ENCODE measurements around the gene MESP2.
A peak's percentile ranks its signal among the peaks of the same experiment; 100 is the strongest.

Gene MESP2

GRCh38 chr15:89749526-89749925 is 26.6 kb upstream of the MESP2 start:
- no peaks in the 10 kb centered on the region for H3K36me3 ChIP-seq (ENCODE audit: insufficient read depth, insufficient read length, low read length)
- H3K9me3 ChIP-seq (ENCODE audit: insufficient read depth, low read length) = no peaks in the 10 kb centered on the region
- no peak overlapping the region for H3K4me3 ChIP-seq (ENCODE audit: insufficient read length, low read depth)
- H3K9ac ChIP-seq (ENCODE audit: insufficient read length, low read depth) = peak overlapping the region; percentile 75
- H3K4me1 ChIP-seq (ENCODE audit: insufficient read depth, insufficient read length) = peaks cover 30% of the 10 kb centered on the region
- TF ChIP-seq ZNF274 (IDR thresholded peaks at IDR 0.05; ENCODE audit: low read depth, low read length) (no peak), SUZ12 (IDR thresholded peaks at IDR 0.05; ENCODE audit: extremely low read depth, insufficient read depth, insufficient read length) (no peak)
- no peak for DNase-seq (ENCODE audit: low read depth, low spot score)
- peaks cover 87% of the 10 kb centered on the region for H3K27me3 ChIP-seq (ENCODE audit: insufficient read depth, insufficient read length)

DNA sequence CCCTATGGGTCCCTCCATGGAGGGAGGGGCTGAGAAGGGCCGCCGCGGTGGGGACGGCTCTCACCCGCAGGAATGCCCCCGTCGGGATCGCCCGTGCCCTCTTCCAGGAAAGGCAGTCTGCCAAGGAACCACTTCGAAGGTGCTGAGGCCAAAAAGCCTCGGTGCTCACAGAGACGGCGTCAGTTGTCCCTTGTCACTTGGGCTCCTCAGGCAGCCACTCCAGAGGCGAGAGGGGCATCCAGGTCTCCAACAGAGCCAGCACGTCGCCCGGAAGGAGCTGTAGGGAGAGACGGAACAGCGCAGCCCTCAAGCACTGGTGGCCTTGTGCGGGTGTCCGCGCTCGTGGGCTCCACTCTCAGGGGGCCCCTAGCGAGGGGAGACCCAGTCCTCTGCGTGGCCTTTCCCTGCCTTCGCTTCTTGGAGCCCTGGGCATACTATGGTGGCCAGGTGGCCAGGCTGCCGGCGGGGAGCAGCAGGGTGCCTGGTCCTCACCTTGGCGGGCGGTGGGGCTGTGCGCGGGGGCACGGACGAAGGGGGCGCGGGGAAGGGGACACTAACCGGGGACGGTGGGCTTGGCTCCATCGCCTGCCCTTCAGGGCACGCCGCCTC is 26.1 kb upstream of the MESP2 start:
- TF ChIP-seq ZNF274 (IDR thresholded peaks at IDR 0.05; ENCODE audit: low read depth, low read length) (no peak), SUZ12 (IDR thresholded peaks at IDR 0.05; ENCODE audit: extremely low read depth, insufficient read depth, insufficient read length) (no peak), YY1 (IDR thresholded peaks at IDR 0.05; ENCODE audit: insufficient read depth, insufficient read length) (no peak)
- H3K4me1 ChIP-seq (ENCODE audit: insufficient read depth, insufficient read length) = peaks cover 30% of the 10 kb centered on the region
- peak overlapping the region; percentile 42 for H3K4me3 ChIP-seq (ENCODE audit: insufficient read length, low read depth)
- DNase-seq (ENCODE audit: low read depth, low spot score) = no peak
- H3K9ac ChIP-seq (ENCODE audit: insufficient read length, low read depth) = peak overlapping the region; percentile 75
- no peaks in the 10 kb centered on the region for H3K36me3 ChIP-seq (ENCODE audit: insufficient read depth, insufficient read length, low read length)
- peaks cover 81% of the 10 kb centered on the region for H3K27me3 ChIP-seq (ENCODE audit: insufficient read depth, insufficient read length)
- no peaks in the 10 kb centered on the region for H3K9me3 ChIP-seq (ENCODE audit: insufficient read depth, low read length)

DNA sequence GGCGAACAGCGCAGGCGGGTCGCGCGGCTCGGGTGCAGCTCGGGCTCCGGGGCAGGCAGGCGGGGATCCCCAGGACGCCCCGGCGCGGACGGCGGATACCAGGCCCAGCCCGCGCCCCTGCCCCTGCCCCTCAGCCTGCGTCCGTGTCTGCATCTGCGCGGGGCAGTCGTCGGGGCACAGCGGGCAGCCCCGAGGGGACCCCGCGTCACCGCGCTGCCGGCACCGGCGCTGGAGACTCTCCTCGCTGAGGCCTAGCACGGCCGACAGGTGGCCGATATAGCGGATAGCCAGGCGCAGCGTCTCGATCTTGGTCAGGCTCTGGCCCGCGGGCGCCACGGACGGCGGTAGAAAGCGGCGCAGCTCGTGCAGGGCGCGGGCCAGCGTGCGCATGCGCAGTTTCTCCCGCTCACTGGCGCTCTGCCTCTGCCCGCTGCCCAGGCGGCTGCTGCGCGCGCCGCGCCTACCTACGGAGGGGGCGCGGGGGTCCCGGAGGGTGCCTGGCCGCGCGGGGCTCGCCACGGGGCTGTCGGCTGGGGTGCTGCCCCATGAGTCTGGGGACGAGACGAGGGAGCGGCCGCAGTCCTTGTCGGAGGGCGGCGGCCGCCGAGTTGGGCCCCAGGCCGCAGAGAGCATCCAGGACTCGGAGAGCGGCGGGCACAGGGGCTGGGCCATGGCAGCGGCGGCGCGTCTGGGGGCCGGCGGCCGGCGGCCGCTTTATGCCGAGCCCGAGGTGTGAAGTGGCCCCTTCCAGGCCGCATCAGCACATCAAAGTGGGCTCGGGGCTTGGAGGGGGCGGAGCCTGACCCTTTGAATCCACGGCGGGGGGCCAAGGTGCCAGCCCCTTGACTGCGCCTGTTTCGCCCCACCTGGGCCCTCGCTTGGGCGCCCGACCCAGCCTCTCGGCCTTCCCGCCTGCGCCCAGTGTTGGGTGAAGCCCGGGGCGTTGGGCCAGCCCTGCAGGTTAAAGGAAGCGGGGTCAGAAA is 25.3 kb upstream of the MESP2 start, which contains the start of gene MESP1:
Gene MESP1 (minus strand): TSS at position 690 of the 983 bp plus-strand sequence. CDS start 18 bp downstream, at position 672.
- Histone ChIP-seq H3K9ac (ENCODE audit: insufficient read length, low read depth) (peak within 1 kb of the TSS; percentile 75), H3K9me3 (ENCODE audit: insufficient read depth, low read length) (no peaks in the 10 kb centered on the region), H3K4me1 (ENCODE audit: insufficient read depth, insufficient read length) (peaks cover 30% of the 10 kb centered on the region), H3K27me3 (ENCODE audit: insufficient read depth, insufficient read length) (peaks cover 73% of the 10 kb centered on the region), H3K4me3 (ENCODE audit: insufficient read length, low read depth) (peak within 1 kb of the TSS; percentile 42), H3K36me3 (ENCODE audit: insufficient read depth, insufficient read length, low read length) (no peaks in the 10 kb centered on the region)
- DNase-seq (ENCODE audit: low read depth, low spot score) = peak; percentile 77
- TF ChIP-seq YY1 (IDR thresholded peaks at IDR 0.05; ENCODE audit: insufficient read depth, insufficient read length) = no peak
- no peak for TF ChIP-seq SUZ12 (IDR thresholded peaks at IDR 0.05; ENCODE audit: extremely low read depth, insufficient read depth, insufficient read length)
- no peak for TF ChIP-seq ZNF274 (IDR thresholded peaks at IDR 0.05; ENCODE audit: low read depth, low read length)

- Histone ChIP-seq H3K4me1 (ENCODE audit: insufficient read depth, insufficient read length) (peaks cover 24% of the 10 kb centered on the region), H3K4me3 (ENCODE audit: insufficient read length, low read depth) (no peak overlapping the region), H3K9me3 (ENCODE audit: insufficient read depth, low read length) (no peaks in the 10 kb centered on the region), H3K36me3 (ENCODE audit: insufficient read depth, insufficient read length, low read length) (no peaks in the 10 kb centered on the region), H3K9ac (ENCODE audit: insufficient read length, low read depth) (no peak overlapping the region), H3K27me3 (ENCODE audit: insufficient read depth, insufficient read length) (peaks cover 64% of the 10 kb centered on the region)
- DNase-seq (ENCODE audit: low read depth, low spot score) = no peak
- TF ChIP-seq SUZ12 (IDR thresholded peaks at IDR 0.05; ENCODE audit: extremely low read depth, insufficient read depth, insufficient read length) (no peak), YY1 (IDR thresholded peaks at IDR 0.05; ENCODE audit: insufficient read depth, insufficient read length) (no peak), ZNF274 (IDR thresholded peaks at IDR 0.05; ENCODE audit: low read depth, low read length) (no peak)
These were observed 24.4 kb upstream of the MESP2 start for GRCh38 chr15:89751748-89752147.

- Histone ChIP-seq H3K9ac (ENCODE audit: insufficient read length, low read depth) (no peak overlapping the region), H3K27me3 (ENCODE audit: insufficient read depth, insufficient read length) (peaks cover 43% of the 10 kb centered on the region), H3K4me1 (ENCODE audit: insufficient read depth, insufficient read length) (peaks cover 10% of the 10 kb centered on the region), H3K9me3 (ENCODE audit: insufficient read depth, low read length) (no peaks in the 10 kb centered on the region), H3K4me3 (ENCODE audit: insufficient read length, low read depth) (no peak overlapping the region), H3K36me3 (ENCODE audit: insufficient read depth, insufficient read length, low read length) (no peaks in the 10 kb centered on the region)
- DNase-seq (ENCODE audit: low read depth, low spot score) = no peak
- TF ChIP-seq YY1 (IDR thresholded peaks at IDR 0.05; ENCODE audit: insufficient read depth, insufficient read length) (no peak), ZNF274 (IDR thresholded peaks at IDR 0.05; ENCODE audit: low read depth, low read length) (no peak), SUZ12 (IDR thresholded peaks at IDR 0.05; ENCODE audit: extremely low read depth, insufficient read depth, insufficient read length) (no peak)
These were observed 22.3 kb upstream of the MESP2 start for GRCh38 chr15:89753855-89754254.

GRCh38 chr15:89754361-89755154 is 21.6 kb upstream of the MESP2 start:
- DNase-seq (ENCODE audit: low read depth, low spot score) = peak; percentile 57

More at GRCh38 chr15:89754361-89755154, 21.6 kb upstream of the MESP2 start:
- H3K4me1 ChIP-seq (ENCODE audit: insufficient read depth, insufficient read length) = peaks cover 10% of the 10 kb centered on the region
- TF ChIP-seq SUZ12 (IDR thresholded peaks at IDR 0.05; ENCODE audit: extremely low read depth, insufficient read depth, insufficient read length) (no peak), YY1 (IDR thresholded peaks at IDR 0.05; ENCODE audit: insufficient read depth, insufficient read length) (no peak), ZNF274 (IDR thresholded peaks at IDR 0.05; ENCODE audit: low read depth, low read length) (no peak)
- H3K9me3 ChIP-seq (ENCODE audit: insufficient read depth, low read length) = no peaks in the 10 kb centered on the region
- H3K27me3 ChIP-seq (ENCODE audit: insufficient read depth, insufficient read length) = peaks cover 36% of the 10 kb centered on the region
- H3K4me3 ChIP-seq (ENCODE audit: insufficient read length, low read depth) = no peak overlapping the region
- H3K9ac ChIP-seq (ENCODE audit: insufficient read length, low read depth) = no peak overlapping the region
- no peaks in the 10 kb centered on the region for H3K36me3 ChIP-seq (ENCODE audit: insufficient read depth, insufficient read length, low read length)

Data from NT2/D1 (cell line).